Stimulated activated naive CD8-positive, alpha-beta T cell treated with anti-CD3 and anti-CD28 coated beads, Interleukin-15, amount 100 ng/mL, for 72 hours (primary cell): Measurements from ENCODE around the gene EQTN.

ENCODE experiments used
- ATAC-seq: fragments of 150-1000 bp; cut with Tn5 transposase; 2 replicates; pipeline ENCODE4 v1.10.0; 2021; ENCODE audit warnings: mild to moderate bottlenecking, moderate library complexity
- DNase-seq, 2 donors: peaks; one replicate each; pipeline ENCODE4 v3.0.0; 2021 to 2022
- H3K27ac Mint-ChIP-seq, 2 donors: one replicate each; pipeline ENCODE4 v1.8.0; 2022; ENCODE audit warnings: mild to moderate bottlenecking in 2 of 2, mixed read lengths in 2 of 2, moderate library complexity in 2 of 2
- H3K27me3 Mint-ChIP-seq: one replicate; pipeline ENCODE4 v1.8.0; 2022; ENCODE audit warnings: mixed read lengths
- H3K4me1 Mint-ChIP-seq: one replicate; pipeline ENCODE4 v1.8.0; 2022; ENCODE audit warnings: mild to moderate bottlenecking, mixed read lengths
- H3K4me3 Mint-ChIP-seq, 2 donors: one replicate each; pipeline ENCODE4 v1.8.0; 2022; ENCODE audit warnings: mild to moderate bottlenecking in 2 of 2, mixed read lengths in 2 of 2, moderate library complexity in 1 of 2
- H3K9me3 Mint-ChIP-seq, 2 donors: one replicate each; pipeline ENCODE4 v1.8.0; 2022; ENCODE audit warnings: mixed read lengths in 2 of 2

The EQTN gene

DNA sequence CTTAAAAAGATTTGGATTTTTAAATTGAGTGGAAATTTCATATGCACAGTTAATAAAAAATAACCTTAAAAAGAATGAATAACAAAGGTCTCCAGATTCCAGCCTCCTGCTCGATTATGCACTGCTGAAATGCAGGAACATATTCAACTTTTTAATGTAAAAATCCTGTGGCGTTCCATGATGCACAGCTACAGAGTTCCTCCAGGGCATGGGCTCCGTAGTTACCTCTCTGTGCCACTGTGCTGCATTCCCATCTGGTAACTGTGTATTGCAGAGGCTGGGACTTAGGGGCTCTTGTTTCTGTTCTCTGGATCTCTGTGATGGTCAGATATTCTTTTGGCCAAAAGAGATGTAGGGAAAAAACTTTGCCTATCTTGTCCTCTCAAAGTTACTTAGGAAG, 31.5 kb upstream of the EQTN start:
- DNase-seq (no peak), ATAC-seq (no peak)
- Mint-ChIP-seq H3K4me1 (peaks cover 2% of the 10 kb centered on the region), H3K9me3 (no peaks in the 10 kb centered on the region), H3K27ac (no peak overlapping the region), H3K4me3 (no peak overlapping the region), H3K27me3 (peaks cover 25% of the 10 kb centered on the region)

DNA sequence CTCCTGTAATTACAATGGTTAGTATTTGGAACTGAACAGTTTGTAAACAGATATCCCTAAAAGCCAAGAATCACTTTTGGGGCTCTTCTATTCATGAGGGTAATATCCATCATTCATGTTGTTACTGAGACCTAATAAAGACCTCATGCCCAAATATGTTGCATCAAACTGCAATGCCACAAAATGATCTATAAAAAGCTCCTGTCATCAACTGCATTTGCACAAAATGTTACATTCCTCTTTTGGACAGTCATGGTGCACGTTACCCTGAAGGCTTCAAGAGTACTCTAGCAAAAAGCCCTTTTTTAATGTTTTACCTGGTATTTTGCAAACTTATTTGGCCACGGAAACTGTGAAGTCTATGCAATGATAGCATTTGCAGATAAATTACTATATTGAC, 14.2 kb upstream of the EQTN start:
- Mint-ChIP-seq H3K4me3 (no peak overlapping the region), H3K4me1 (no peaks in the 10 kb centered on the region), H3K27ac (no peak overlapping the region), H3K27me3 (peaks cover 8% of the 10 kb centered on the region), H3K9me3 (no peaks in the 10 kb centered on the region)
- ATAC-seq (no peak), DNase-seq (no peak)

- Mint-ChIP-seq H3K27ac (no peak overlapping the region), H3K4me3 (no peak overlapping the region), H3K27me3 (peaks cover 9% of the 10 kb centered on the region), H3K4me1 (no peaks in the 10 kb centered on the region), H3K9me3 (no peaks in the 10 kb centered on the region)
- no peak for DNase-seq
- ATAC-seq: no peak
Measured at GRCh38 chr9:27310582-27310981, 13.6 kb upstream of the EQTN start.

- Mint-ChIP-seq H3K4me3 (no peak overlapping the region), H3K27ac (no peak overlapping the region), H3K27me3 (peaks cover 11% of the 10 kb centered on the region), H3K4me1 (no peaks in the 10 kb centered on the region), H3K9me3 (no peaks in the 10 kb centered on the region)
- no peak for ATAC-seq
- no peak for DNase-seq
Measured at GRCh38 chr9:27308691-27309390, 11.9 kb upstream of the EQTN start.

DNA sequence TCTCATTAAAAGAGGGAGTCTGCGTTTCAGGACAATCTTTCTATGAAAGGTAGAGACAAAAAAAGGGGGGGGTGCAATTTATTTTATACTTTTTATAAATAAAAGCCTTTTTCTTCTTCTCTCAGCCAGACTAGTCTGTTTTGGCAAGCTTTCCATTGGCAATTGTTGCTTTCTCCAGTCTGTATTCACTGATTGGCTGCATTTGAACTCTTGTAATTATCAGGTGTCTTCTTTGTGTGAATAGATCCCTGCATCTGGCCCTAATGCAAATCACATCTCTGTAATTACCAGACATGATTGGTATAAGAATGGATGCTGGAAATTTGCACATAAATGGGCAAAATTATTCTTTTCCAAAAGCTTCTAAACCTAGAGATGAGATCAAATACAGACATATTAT, 7.6 kb upstream of the EQTN start:
- DNase-seq (no peak), ATAC-seq (no peak)
- Mint-ChIP-seq H3K4me1 (no peaks in the 10 kb centered on the region), H3K27ac (no peak overlapping the region), H3K9me3 (no peaks in the 10 kb centered on the region), H3K4me3 (no peak overlapping the region), H3K27me3 (peaks cover 22% of the 10 kb centered on the region)

DNA sequence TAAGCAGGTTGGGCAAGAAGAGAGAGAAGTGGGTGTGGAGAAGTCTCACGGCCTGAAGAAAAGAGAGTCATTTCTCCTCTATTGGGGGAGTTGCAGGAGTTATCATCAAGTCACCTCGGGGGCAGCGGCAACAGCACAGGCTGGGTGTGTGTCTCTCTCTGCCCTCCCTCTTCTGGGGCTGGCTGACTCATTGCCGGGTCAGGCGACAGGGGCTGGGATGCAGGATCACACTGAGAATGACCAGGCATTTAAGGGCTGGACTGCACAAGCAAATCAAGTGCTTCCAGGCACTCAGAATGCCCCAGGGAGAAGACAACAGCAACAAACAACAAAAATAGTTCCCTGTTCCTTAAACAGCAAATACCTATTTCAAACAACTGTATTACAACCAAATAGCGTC, 6.3 kb upstream of the EQTN start:
- no peaks in the 10 kb centered on the region for H3K4me1 Mint-ChIP-seq
- H3K4me3 Mint-ChIP-seq: no peak overlapping the region
- no peak for ATAC-seq
- H3K27me3 Mint-ChIP-seq: peaks cover 26% of the 10 kb centered on the region
- DNase-seq: no peak
- H3K27ac Mint-ChIP-seq: no peak overlapping the region
- H3K9me3 Mint-ChIP-seq: no peaks in the 10 kb centered on the region

DNA sequence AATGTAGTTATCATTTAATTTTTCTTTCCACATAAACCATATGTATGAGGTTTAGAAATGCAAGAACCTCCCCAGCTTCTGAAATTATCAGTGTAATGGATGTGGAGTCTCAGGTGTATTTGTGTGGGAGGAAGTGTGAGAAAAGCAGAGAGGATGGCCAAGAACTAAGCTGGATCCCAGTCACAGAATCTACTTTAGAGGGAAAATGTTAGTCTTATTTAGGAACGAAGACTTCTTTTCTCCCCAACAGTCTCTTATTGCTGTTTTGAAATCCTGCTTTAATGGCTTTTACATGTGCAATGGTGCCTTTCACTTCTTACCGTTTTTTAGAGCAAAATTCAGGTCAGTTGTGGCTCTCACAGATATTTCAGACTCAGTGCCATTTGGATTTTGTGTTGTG, 3.0 kb downstream of the EQTN start:
- Mint-ChIP-seq H3K9me3 (no peaks in the 10 kb centered on the region), H3K4me3 (no peak overlapping the region), H3K27ac (no peak overlapping the region), H3K27me3 (no peaks in the 10 kb centered on the region), H3K4me1 (no peaks in the 10 kb centered on the region)
- DNase-seq: no peak
- no peak for ATAC-seq

DNA sequence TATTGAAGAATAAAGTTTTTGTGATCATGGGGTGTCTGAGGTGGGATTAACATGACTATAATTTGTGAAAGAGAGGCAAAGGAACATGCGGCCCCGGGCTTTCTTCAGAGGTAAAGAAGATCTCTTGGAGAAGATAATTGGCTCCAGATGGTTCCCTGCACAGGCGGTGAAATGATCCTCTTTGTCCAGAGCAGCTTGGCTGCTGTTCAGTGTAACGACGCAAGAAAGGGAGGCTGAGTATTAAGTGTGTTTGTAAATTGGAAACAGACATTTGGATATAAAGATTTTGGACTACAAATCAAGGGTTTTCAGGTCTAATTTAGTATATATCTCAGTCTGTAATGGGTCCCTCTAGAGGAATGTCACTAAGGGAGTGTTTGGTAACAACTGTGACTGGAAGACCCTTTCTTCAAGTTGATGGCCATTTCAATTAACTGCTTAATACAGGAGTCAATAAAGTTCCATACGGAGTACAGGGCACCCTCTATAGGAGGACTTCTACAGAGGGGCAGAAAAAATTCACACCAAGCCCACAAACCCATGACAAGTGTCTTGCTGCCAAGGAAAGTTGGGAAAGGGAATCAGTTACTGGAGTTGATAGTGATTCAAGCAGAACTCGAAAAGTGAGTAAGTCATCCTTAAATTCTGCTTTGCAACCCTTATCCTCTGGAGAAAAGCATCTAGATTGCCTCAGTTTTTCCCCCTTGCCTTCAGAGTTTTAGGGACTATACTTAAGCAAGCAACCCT, 4.1 kb downstream of the EQTN start:
- no peaks in the 10 kb centered on the region for H3K4me1 Mint-ChIP-seq
- no peak overlapping the region for H3K4me3 Mint-ChIP-seq
- H3K27ac Mint-ChIP-seq: no peak overlapping the region
- DNase-seq (no peak), ATAC-seq (no peak)
- no peaks in the 10 kb centered on the region for H3K27me3 Mint-ChIP-seq
- no peaks in the 10 kb centered on the region for H3K9me3 Mint-ChIP-seq

DNA sequence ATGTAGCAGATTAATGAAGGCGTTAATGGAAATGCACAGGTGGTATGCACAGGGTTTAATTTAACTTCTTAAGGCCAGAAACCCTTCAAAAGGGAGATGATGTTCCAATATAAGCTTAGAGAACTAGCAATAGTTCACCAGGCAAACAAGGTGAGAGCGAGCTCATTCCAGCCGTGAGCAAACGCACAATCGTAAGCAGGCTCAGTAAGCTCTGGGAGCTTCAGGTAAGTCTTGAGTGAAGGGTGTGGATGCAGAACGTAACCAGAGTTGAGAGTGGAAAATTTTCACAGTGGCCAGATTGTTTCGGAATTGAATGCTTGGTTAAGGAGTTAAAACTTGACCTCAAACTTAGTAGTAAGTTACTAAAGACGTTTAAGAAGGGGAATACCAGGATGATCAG, 5.7 kb downstream of the EQTN start:
- H3K9me3 Mint-ChIP-seq: no peaks in the 10 kb centered on the region
- H3K27me3 Mint-ChIP-seq: peaks cover 3% of the 10 kb centered on the region
- no peaks in the 10 kb centered on the region for H3K4me1 Mint-ChIP-seq
- DNase-seq: no peak
- no peak overlapping the region for H3K4me3 Mint-ChIP-seq
- H3K27ac Mint-ChIP-seq: no peak overlapping the region
- no peak for ATAC-seq

DNA sequence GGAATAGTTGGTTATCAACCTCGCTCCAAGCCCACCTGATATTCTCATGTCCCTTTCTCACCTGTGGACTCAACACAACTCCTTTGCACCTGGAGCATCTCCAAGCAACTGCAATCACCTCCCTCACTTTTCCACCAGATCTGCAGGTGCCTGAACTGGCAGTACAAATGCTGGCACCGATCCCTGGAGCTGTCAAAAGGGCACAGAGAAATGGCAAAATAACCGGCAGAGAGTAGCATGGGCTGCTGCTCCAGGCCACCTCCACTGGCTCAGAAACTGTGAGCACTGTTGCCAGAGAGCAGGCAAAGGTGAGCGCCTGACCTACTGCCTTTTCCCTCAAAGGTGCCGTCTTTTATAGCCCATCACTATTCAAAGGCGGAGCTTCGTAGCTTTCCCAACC, 14.7 kb downstream of the EQTN start:
- H3K9me3 Mint-ChIP-seq: no peaks in the 10 kb centered on the region
- peaks cover 6% of the 10 kb centered on the region for H3K4me1 Mint-ChIP-seq
- no peak overlapping the region for H3K4me3 Mint-ChIP-seq
- ATAC-seq (no peak), DNase-seq (no peak)
- H3K27me3 Mint-ChIP-seq: peaks cover 21% of the 10 kb centered on the region
- H3K27ac Mint-ChIP-seq: no peak overlapping the region

- ATAC-seq: no peak
- H3K27me3 Mint-ChIP-seq: peaks cover 14% of the 10 kb centered on the region
- no peak overlapping the region for H3K27ac Mint-ChIP-seq
- DNase-seq: no peak
- H3K9me3 Mint-ChIP-seq: no peaks in the 10 kb centered on the region
- no peak overlapping the region for H3K4me3 Mint-ChIP-seq
- peaks cover 6% of the 10 kb centered on the region for H3K4me1 Mint-ChIP-seq
Measured at GRCh38 chr9:27280860-27281259, 16.1 kb downstream of the EQTN start.

GRCh38 chr9:27280249-27280648, 16.7 kb downstream of the EQTN start:
- ATAC-seq (no peak), DNase-seq (no peak)
- Mint-ChIP-seq H3K27ac (no peak overlapping the region), H3K4me1 (peaks cover 6% of the 10 kb centered on the region), H3K27me3 (peaks cover 14% of the 10 kb centered on the region), H3K4me3 (no peak overlapping the region), H3K9me3 (no peaks in the 10 kb centered on the region)

DNA sequence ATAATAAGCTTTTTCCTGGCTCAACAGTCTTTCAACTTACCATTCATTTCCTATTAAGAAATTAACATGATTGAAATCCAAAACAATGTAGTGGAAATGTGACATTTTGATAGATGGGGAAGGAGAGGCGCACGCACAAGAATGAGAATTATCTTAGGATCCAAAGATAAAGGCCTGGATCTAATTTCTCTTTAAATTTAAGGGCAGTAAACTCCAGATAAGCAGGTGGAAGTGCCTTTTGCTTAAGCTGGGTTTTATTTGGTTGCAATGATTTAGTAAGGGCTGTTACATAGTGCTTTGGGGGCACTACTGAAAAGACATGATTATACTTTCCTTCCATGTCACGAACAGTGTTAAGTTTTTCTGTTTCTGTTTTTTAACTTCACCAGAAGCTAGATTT, 17.3 kb downstream of the EQTN start:
- Mint-ChIP-seq H3K4me3 (no peak overlapping the region), H3K27ac (no peak overlapping the region), H3K4me1 (peaks cover 6% of the 10 kb centered on the region), H3K27me3 (peaks cover 14% of the 10 kb centered on the region), H3K9me3 (no peaks in the 10 kb centered on the region)
- no peak for ATAC-seq
- DNase-seq: no peak

DNA sequence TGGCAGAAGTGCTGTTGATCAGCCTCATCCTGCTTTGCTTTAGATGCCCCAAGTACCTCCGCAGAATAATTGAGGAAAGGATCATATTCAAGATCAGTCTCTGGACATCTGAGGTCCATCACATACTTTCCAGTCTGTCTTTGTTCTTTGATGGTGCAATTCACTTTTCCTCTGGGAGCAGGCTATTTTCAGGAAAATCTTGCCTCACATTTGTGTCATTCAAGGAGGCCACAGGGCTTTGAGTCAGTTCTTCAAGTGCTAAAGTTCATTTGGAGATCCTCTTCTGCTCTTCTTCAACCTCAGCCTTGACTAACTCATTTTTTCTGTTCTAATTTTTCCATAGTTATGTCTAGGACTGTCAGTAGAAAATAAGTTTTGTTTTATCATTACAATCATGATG, 18.6 kb downstream of the EQTN start:
- H3K27ac Mint-ChIP-seq: no peak overlapping the region
- no peaks in the 10 kb centered on the region for H3K9me3 Mint-ChIP-seq
- DNase-seq (no peak), ATAC-seq (no peak)
- peaks cover 13% of the 10 kb centered on the region for H3K27me3 Mint-ChIP-seq
- peaks cover 6% of the 10 kb centered on the region for H3K4me1 Mint-ChIP-seq
- no peak overlapping the region for H3K4me3 Mint-ChIP-seq

DNA sequence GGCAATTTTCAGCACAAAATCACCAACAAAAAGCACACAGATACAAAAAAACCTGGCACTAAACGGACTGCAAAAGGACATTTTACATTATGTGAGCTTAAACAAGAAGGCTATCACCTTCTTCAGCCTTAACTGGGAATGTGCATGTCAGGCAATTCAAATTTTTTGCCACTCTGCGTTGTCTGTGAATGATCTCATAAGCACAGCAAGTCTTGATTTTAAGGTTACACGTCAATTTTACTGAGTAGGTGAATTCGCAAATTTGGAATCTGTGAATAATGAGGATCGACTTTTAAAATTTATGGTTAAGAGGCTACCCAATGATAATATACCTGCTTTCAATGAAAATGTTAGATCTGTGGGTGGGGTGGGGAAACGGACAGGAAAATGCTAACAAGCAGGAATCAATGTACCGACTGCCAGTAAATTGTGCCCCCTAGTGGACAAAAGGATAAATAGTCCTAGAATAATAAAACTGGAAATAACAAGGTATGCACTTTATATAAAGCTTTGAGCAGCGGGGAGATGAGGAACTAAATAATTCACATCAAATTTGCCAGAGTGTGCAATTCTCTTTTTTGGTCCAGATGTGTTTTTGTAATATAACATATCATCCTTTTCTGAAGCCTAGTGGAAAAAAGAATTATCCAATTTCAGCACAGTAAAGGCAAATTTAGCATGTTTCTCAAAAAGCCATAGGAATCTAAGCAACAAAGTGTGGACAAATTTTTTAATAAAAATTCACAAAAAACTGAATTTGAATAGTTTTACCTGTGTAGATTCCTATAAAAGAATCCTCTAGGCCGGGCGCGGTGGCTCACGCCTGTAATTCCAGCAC, 20.5 kb downstream of the EQTN start:
- no peak for ATAC-seq
- no peak overlapping the region for H3K27ac Mint-ChIP-seq
- H3K27me3 Mint-ChIP-seq: peaks cover 6% of the 10 kb centered on the region
- peak in 1 of 2 donors; percentile 8 for DNase-seq
- no peaks in the 10 kb centered on the region for H3K9me3 Mint-ChIP-seq
- peaks cover 3% of the 10 kb centered on the region for H3K4me1 Mint-ChIP-seq
- no peak overlapping the region for H3K4me3 Mint-ChIP-seq

DNA sequence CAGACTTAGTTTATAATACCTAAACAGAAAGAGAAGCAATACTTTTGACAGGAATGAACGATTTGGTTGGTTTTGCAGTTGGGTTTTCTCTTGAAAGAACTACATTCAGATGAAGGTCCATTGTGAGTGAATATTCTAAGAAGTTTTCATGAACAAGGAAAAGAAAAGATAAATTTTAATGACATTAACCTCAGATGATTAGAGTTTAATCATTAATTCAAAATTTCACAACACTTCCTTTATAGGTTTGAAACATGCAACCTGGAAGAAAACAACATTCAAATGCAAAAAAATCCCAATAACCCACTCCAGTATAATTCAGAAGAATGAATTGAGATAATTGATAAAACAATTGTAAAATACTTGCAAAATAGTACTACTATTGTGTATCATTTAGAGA, 23.8 kb downstream of the EQTN start:
- Mint-ChIP-seq H3K4me1 (no peaks in the 10 kb centered on the region), H3K9me3 (no peaks in the 10 kb centered on the region), H3K27ac (no peak overlapping the region), H3K27me3 (peaks cover 3% of the 10 kb centered on the region), H3K4me3 (no peak overlapping the region)
- no peak for DNase-seq
- ATAC-seq: no peak
